Body of pancreas (tissue), 4 donors: ENCODE data around the gene SKAP1. TPM values are rescaled to one million over a fixed set of nuclear protein-coding genes. Genes with fewer than 3 reads are reported as not detected.
"Not testable (repeated sequence)": the region's sequence is repeated elsewhere in the genome, so short reads cannot be mapped to it uniquely, and the experiment has no call there.

Source experiments
- ATAC-seq: fragments of 150-250 bp; one replicate; pipeline ENCODE4 v1.9.1; 2016
- DNase-seq, 4 donors: peaks; one replicate each; pipeline ENCODE4 v3.0.0-alpha.2; 2019
- H3K27ac ChIP-seq, 4 donors: fragments of 200-600 bp; sonication (generic); 1 replicate in 3 of 4; 2 replicates in 1 of 4; pipeline versions ENCODE4 v1.5.1 to v1.6.1; 2016 to 2019; ENCODE audit warnings: mild to moderate bottlenecking in 1 of 4, mixed read lengths in 1 of 4, moderate library complexity in 1 of 4
- H3K27me3 ChIP-seq, 2 donors: fragments of 200-600 bp; sonication (generic); one replicate each; pipeline ENCODE4 v1.6.0; 2016; ENCODE audit warnings: mild to moderate bottlenecking in 1 of 2
- H3K36me3 ChIP-seq, 2 donors: fragments of 200-600 bp; sonication (generic); replicated peaks in 1 of 2; 2 replicates each; pipeline ENCODE4 v1.5.1; 2016; ENCODE audit warnings: low read depth in 2 of 2; ENCODE audit not compliant: insufficient read depth in 1 of 2
- H3K4me1 ChIP-seq: fragments of 200-600 bp; sonication (generic); one replicate; pipeline ENCODE4 v1.6.0; 2016
- H3K4me3 ChIP-seq, 2 donors: fragments of 200-600 bp; sonication (generic); 1 replicate in 1 of 2; 2 replicates in 1 of 2; pipeline ENCODE4 v1.5.1; 2016 to 2019
- H3K9me3 ChIP-seq, 3 donors: fragments of 200-600 bp; sonication (generic); 1 replicate in 2 of 3; 2 replicates in 1 of 3; pipeline ENCODE4 v1.5.1; 2016
- CTCF ChIP-seq, 7 experiments: fragments of 450-650 bp in 4 of 7; fragments of 200-600 bp in 3 of 7; sonication (generic) in 3 of 7; IDR thresholded peaks; one replicate each; pipeline ENCODE4 v1.5.1; 2016 to 2019; ENCODE audit warnings: antibody characterized with exemption in 7 of 7
- POLR2A ChIP-seq, 3 donors: fragments of 450-650 bp; IDR thresholded peaks; one replicate each; pipeline ENCODE4 v1.6.1; 2016; ENCODE audit warnings: antibody characterized with exemption in 3 of 3, mild to moderate bottlenecking in 2 of 3
- WGBS, 2 donors: methylation state at CpG; one replicate each; pipeline ENCODE4 v1.1.5; 2017; 5-methylcytosine and 5-hydroxymethylcytosine counted together
- intact Hi-C: fragments of 100-400 bp; cut with DNase I; formaldehyde crosslinking; loops from one replicate; pipeline ENCODE4 v1.15.1; 2023
- total RNA-seq, 2 donors: library from RNA; depleted of rRNA; stranded (reverse); fragments of >200 nt; gene quantifications; one replicate each; pipeline ENCODE4 v1.1.0, GENCODE V29; 2016

Gene SKAP1
- total RNA-seq, 2 donors from 2014 or later, result 0.78 to 4.0 TPM

- H3K4me3 ChIP-seq, result no peak overlapping the region
- intact Hi-C loops, result no loop called here
- no peaks in the 10 kb centered on the region for H3K36me3 ChIP-seq
- no peak overlapping the region for H3K27ac ChIP-seq
- WGBS, 2 donors, result 55 to 70% methylated on average over 2 of the region's 2 CpGs
- no peaks in the 10 kb centered on the region for H3K4me1 ChIP-seq
- ATAC-seq (no peak), DNase-seq (no peak)
- H3K9me3 ChIP-seq, result no peaks in the 10 kb centered on the region
- no peaks in the 10 kb centered on the region for H3K27me3 ChIP-seq
- TF ChIP-seq CTCF (IDR thresholded peaks at IDR 0.05), result no peak
- TF ChIP-seq POLR2A (IDR thresholded peaks at IDR 0.05), result no peak
Observed at GRCh38 chr17:48373130-48373830, 56.7 kb downstream of the SKAP1 start.

- 95 to 96% methylated on average over 6 of the region's 6 CpGs for WGBS, 2 donors
- DNase-seq, H3K36me3 ChIP-seq, ATAC-seq, H3K4me3 ChIP-seq, intact Hi-C loops, H3K9me3 ChIP-seq, H3K27ac ChIP-seq, H3K4me1 ChIP-seq, H3K27me3 ChIP-seq: not testable (repeated sequence)
Observed at GRCh38 chr17:48368967-48369366, 61.0 kb downstream of the SKAP1 start.

- Histone ChIP-seq H3K4me1 (no peaks in the 10 kb centered on the region), H3K27me3 (no peaks in the 10 kb centered on the region), H3K27ac (no peak overlapping the region), H3K36me3 (no peaks in the 10 kb centered on the region), H3K4me3 (no peak overlapping the region), H3K9me3 (no peaks in the 10 kb centered on the region)
- ATAC-seq (no peak), DNase-seq (no peak)
- intact Hi-C loops, result no loop called here
- WGBS, 2 donors, result 55 to 58% methylated on average over 3 of the region's 3 CpGs
- no peak for TF ChIP-seq CTCF (IDR thresholded peaks at IDR 0.05)
- TF ChIP-seq POLR2A (IDR thresholded peaks at IDR 0.05), result no peak
Observed at GRCh38 chr17:48368352-48368908, 61.6 kb downstream of the SKAP1 start.

GRCh38 chr17:48363161-48363560, 66.9 kb downstream of the SKAP1 start:
- Histone ChIP-seq H3K4me1 (no peaks in the 10 kb centered on the region), H3K9me3 (no peaks in the 10 kb centered on the region), H3K27ac (no peak overlapping the region), H3K27me3 (no peaks in the 10 kb centered on the region), H3K4me3 (no peak overlapping the region), H3K36me3 (no peaks in the 10 kb centered on the region)
- TF ChIP-seq POLR2A (IDR thresholded peaks at IDR 0.05), result no peak
- TF ChIP-seq CTCF (IDR thresholded peaks at IDR 0.05), result no peak
- 57 to 68% methylated on average over 1 of the region's 1 CpG for WGBS, 2 donors
- no peak for DNase-seq
- intact Hi-C loops, result no loop called here
- no peak for ATAC-seq

- intact Hi-C loops, ATAC-seq, H3K27ac ChIP-seq, H3K4me3 ChIP-seq, H3K4me1 ChIP-seq, DNase-seq, H3K27me3 ChIP-seq, H3K9me3 ChIP-seq, H3K36me3 ChIP-seq: not testable (repeated sequence)
- 69 to 81% methylated on average over 11 of the region's 11 CpGs for WGBS, 2 donors
Observed at GRCh38 chr17:48360861-48361633, 69.0 kb downstream of the SKAP1 start.
